Liver (tissue), 9 donors: Measurements from ENCODE around the gene TMPRSS11F. TPM values are rescaled to one million over a fixed set of nuclear protein-coding genes. Genes with fewer than 3 reads are reported as not detected.

Source experiments
- DNase-seq: peaks from one replicate; pipeline ENCODE4 v3.0.0-alpha.2; 2017; ENCODE audit warnings: low spot score
- H3K27ac ChIP-seq, 2 donors: one replicate each; pipeline ENCODE4 v1.7.0; 2013; ENCODE audit warnings: inconsistent platforms in 2 of 2, low read length in 2 of 2, control low read depth in 1 of 2, low read depth in 1 of 2, mild to moderate bottlenecking in 1 of 2
- H3K27me3 ChIP-seq, 4 donors: one replicate each; pipeline versions ENCODE4 v1.6.1 to v1.7.0; 2013; ENCODE audit warnings: low read length in 3 of 4, inconsistent platforms in 1 of 4, mild to moderate bottlenecking in 1 of 4, moderate library complexity in 1 of 4; ENCODE audit not compliant: control insufficient read depth in 4 of 4, insufficient read depth in 4 of 4
- H3K36me3 ChIP-seq, 4 donors: one replicate each; pipeline versions ENCODE4 v1.6.1 to v1.7.0; 2013; ENCODE audit warnings: low read length in 3 of 4, mild to moderate bottlenecking in 3 of 4, low read depth in 1 of 4, moderate library complexity in 1 of 4; ENCODE audit not compliant: control insufficient read depth in 4 of 4, insufficient read depth in 3 of 4
- H3K4me1 ChIP-seq, 4 donors: one replicate each; pipeline versions ENCODE4 v1.6.1 to v1.7.0; 2013; ENCODE audit warnings: low read length in 3 of 4, mild to moderate bottlenecking in 3 of 4, moderate library complexity in 1 of 4; ENCODE audit not compliant: control insufficient read depth in 4 of 4, insufficient read depth in 4 of 4
- H3K4me3 ChIP-seq, 3 donors: one replicate each; pipeline versions ENCODE4 v1.6.1 to v1.7.0; 2013; ENCODE audit warnings: low read length in 3 of 3, control low read depth in 1 of 3, low read depth in 1 of 3, mild to moderate bottlenecking in 1 of 3
- H3K9ac ChIP-seq, 2 donors: one replicate each; pipeline ENCODE4 v1.7.0; 2013; ENCODE audit warnings: low read length in 2 of 2, mild to moderate bottlenecking in 2 of 2, moderate library complexity in 2 of 2, control low read depth in 1 of 2, low read depth in 1 of 2
- H3K9me3 ChIP-seq, 4 donors: one replicate each; pipeline versions ENCODE4 v1.6.1 to v1.7.0; 2013; ENCODE audit warnings: low read length in 3 of 4; ENCODE audit not compliant: control insufficient read depth in 4 of 4
- ATF3 ChIP-seq: IDR thresholded peaks from 2 replicates; pipeline ENCODE4 v1.6.1; 2016; ENCODE audit warnings: antibody characterized with exemption
- CTCF ChIP-seq: fragments of 150-350 bp; IDR thresholded peaks from 2 replicates; pipeline ENCODE4 v1.5.1; 2017; ENCODE audit warnings: improper control_type of control experiment, low read depth, low read length; ENCODE audit not compliant: missing input control
- FOXA1 ChIP-seq: IDR thresholded peaks from 2 replicates; pipeline ENCODE4 v1.6.1; 2016; ENCODE audit warnings: antibody characterized with exemption
- FOXA2 ChIP-seq: IDR thresholded peaks from 2 replicates; pipeline ENCODE4 v1.6.1; 2016; ENCODE audit warnings: antibody characterized with exemption
- GABPA ChIP-seq, 2 donors: IDR thresholded peaks in 1 of 2; conservative IDR thresholded peaks in 1 of 2; 2 replicates each; pipeline ENCODE4 v1.6.1; 2016; ENCODE audit warnings: antibody characterized with exemption in 2 of 2, mild to moderate bottlenecking in 1 of 2, moderate library complexity in 1 of 2
- HNF4A ChIP-seq, 2 donors: conservative IDR thresholded peaks; 2 replicates each; pipeline ENCODE4 v1.6.1; 2016; ENCODE audit warnings: antibody characterized with exemption in 2 of 2, mild to moderate bottlenecking in 2 of 2
- HNF4G ChIP-seq: IDR thresholded peaks from 2 replicates; pipeline ENCODE4 v1.6.1; 2016; ENCODE audit warnings: antibody characterized with exemption
- JUND ChIP-seq, 2 donors: IDR thresholded peaks; 2 replicates each; pipeline ENCODE4 v1.6.1; 2016; ENCODE audit warnings: antibody characterized with exemption in 2 of 2
- MAX ChIP-seq: IDR thresholded peaks from 2 replicates; pipeline ENCODE4 v1.6.1; 2016; ENCODE audit warnings: antibody characterized with exemption
- NR2F2 ChIP-seq: IDR thresholded peaks from 2 replicates; pipeline ENCODE4 v1.6.1; 2016; ENCODE audit warnings: antibody characterized with exemption
- RAD21 ChIP-seq, 2 donors: IDR thresholded peaks; 2 replicates each; pipeline ENCODE4 v1.6.1; 2016; ENCODE audit warnings: antibody characterized with exemption in 2 of 2, mild to moderate bottlenecking in 2 of 2
- REST ChIP-seq: IDR thresholded peaks from 2 replicates; pipeline ENCODE4 v1.6.1; 2016; ENCODE audit warnings: antibody characterized with exemption, mild to moderate bottlenecking
- RXRA ChIP-seq, 2 donors: IDR thresholded peaks; 2 replicates each; pipeline ENCODE4 v1.6.1; 2017 to 2018; ENCODE audit warnings: antibody characterized with exemption in 2 of 2, mild to moderate bottlenecking in 1 of 2
- SP1 ChIP-seq: IDR thresholded peaks from 2 replicates; pipeline ENCODE4 v1.6.1; 2018; ENCODE audit warnings: antibody characterized with exemption, mild to moderate bottlenecking
- YY1 ChIP-seq: IDR thresholded peaks from 2 replicates; pipeline ENCODE4 v1.6.1; 2016; ENCODE audit warnings: antibody characterized with exemption, mild to moderate bottlenecking
- ZBTB33 ChIP-seq: IDR thresholded peaks from 2 replicates; pipeline ENCODE4 v1.6.1; 2016; ENCODE audit warnings: antibody characterized with exemption
- WGBS: extraction: QIAGEN DNeasy Blood & Tissue Kit; methylation state at CpG from one replicate; pipeline ENCODE4 v1.1.7; 2013; 5-methylcytosine and 5-hydroxymethylcytosine counted together
- polyA plus RNA-seq, 2 donors: library from polyadenylated mRNA; stranded (reverse) in 1 of 2; unstranded in 1 of 2; fragments of 200-250 nt in 1 of 2; fragments of >200 nt in 1 of 2; fragmentation: Nextera tagmentation in 1 of 2; extraction: Ambion mirVana in 1 of 2; gene quantifications; one replicate each; pipeline versions ENCODE4 v1.2.1 to v1.2.3, GENCODE V29; 2013 to 2015
- total RNA-seq, 2 donors: library from RNA; depleted of rRNA; stranded (reverse); fragments of >200 nt; gene quantifications; one replicate each; pipeline ENCODE4 v1.2.3, GENCODE V29; 2014
- donor health status: healthy.
- donor health status: healthy.
- donor health status: healthy.
- donor health status: healthy.
- donor health status: healthy.

The TMPRSS11F gene
- total and polyA plus RNA-seq, 4 donors: not detected

GRCh38 chr4:68176500-68176899 is 46.8 kb upstream of the TMPRSS11F start:
- Histone ChIP-seq H3K36me3 (no peaks in the 10 kb centered on the region), H3K27ac (no peak overlapping the region), H3K9me3 (no peaks in the 10 kb centered on the region), H3K9ac (no peak overlapping the region), H3K4me1 (no peaks in the 10 kb centered on the region), H3K27me3 (no peaks in the 10 kb centered on the region), H3K4me3 (no peak overlapping the region)
- TF ChIP-seq NR2F2: no peak
- TF ChIP-seq YY1: no peak
- TF ChIP-seq ZBTB33: no peak
- TF ChIP-seq HNF4G: no peak
- no peak for TF ChIP-seq JUND (IDR thresholded peaks at IDR 0.05)
- TF ChIP-seq HNF4A (conservative IDR thresholded peaks at IDR 0.05): no peak
- TF ChIP-seq MAX: no peak
- TF ChIP-seq FOXA2: no peak
- TF ChIP-seq REST: no peak
- no peak for TF ChIP-seq RAD21 (IDR thresholded peaks at IDR 0.05)
- no peak for TF ChIP-seq ATF3
- no peak for TF ChIP-seq GABPA (IDR thresholded peaks at IDR 0.05 in 1 of 2, conservative IDR thresholded peaks at IDR 0.05 in 1 of 2)
- TF ChIP-seq SP1: no peak
- no peak for TF ChIP-seq CTCF
- TF ChIP-seq RXRA (IDR thresholded peaks at IDR 0.05): no peak
- TF ChIP-seq FOXA1: no peak
- no peak for DNase-seq
- 35% methylated on average over 1 of the region's 1 CpG for WGBS

- no peaks in the 10 kb centered on the region for H3K27me3 ChIP-seq
- H3K9ac ChIP-seq: no peak overlapping the region
- DNase-seq: no peak
- H3K4me3 ChIP-seq: no peak overlapping the region
- WGBS: 31% methylated on average over 6 of the region's 6 CpGs
- no peaks in the 10 kb centered on the region for H3K36me3 ChIP-seq
- H3K27ac ChIP-seq: no peak overlapping the region
- TF ChIP-seq RAD21 (IDR thresholded peaks at IDR 0.05): peak; percentile 81 to 83
- peak; percentile 64 for TF ChIP-seq CTCF
- TF ChIP-seq JUND (IDR thresholded peaks at IDR 0.05): no peak
- TF ChIP-seq ZBTB33: no peak
- no peak for TF ChIP-seq HNF4G
- TF ChIP-seq FOXA2: no peak
- TF ChIP-seq NR2F2: no peak
- no peak for TF ChIP-seq ATF3
- TF ChIP-seq SP1: no peak
- no peak for TF ChIP-seq RXRA (IDR thresholded peaks at IDR 0.05)
- no peak for TF ChIP-seq YY1
- no peaks in the 10 kb centered on the region for H3K9me3 ChIP-seq
- H3K4me1 ChIP-seq: no peaks in the 10 kb centered on the region
Observed at GRCh38 chr4:68175562-68176155, 46.0 kb upstream of the TMPRSS11F start.
